DMS153 treated with DMSO at 0.1 percent for 48 hours (cell line): ENCODE data around the gene GPR39.

Source experiments
- DNase-seq: peaks from one replicate; lab custom pipeline; 2025; ENCODE audit not compliant: unreplicated experiment; lab: John Stamatoyannopoulos, UW

GPR39 gene

GRCh38 chr2:132560562-132560961 lies 144.0 kb downstream of the GPR39 start:
- no peak for DNase-seq

GRCh38 chr2:132562245-132562644 lies 145.6 kb downstream of the GPR39 start:
- DNase-seq = no peak

- DNase-seq = no peak
Observed at GRCh38 chr2:132564065-132564464, 147.5 kb downstream of the GPR39 start.

GRCh38 chr2:132566379-132566778 lies 149.8 kb downstream of the GPR39 start:
- DNase-seq = no peak

- DNase-seq = no peak
Observed at GRCh38 chr2:132567682-132568081, 151.1 kb downstream of the GPR39 start.

- no peak for DNase-seq
Observed at GRCh38 chr2:132568656-132569055, 152.1 kb downstream of the GPR39 start.

GRCh38 chr2:132573444-132574007 lies 156.9 kb downstream of the GPR39 start:
- no peak for DNase-seq

- no peak for DNase-seq
Observed at GRCh38 chr2:132577686-132578085, 161.1 kb downstream of the GPR39 start.

GRCh38 chr2:132581591-132581990 lies 165.0 kb downstream of the GPR39 start:
- no peak for DNase-seq

- peak; percentile 89 for DNase-seq
Observed at GRCh38 chr2:132581991-132582738, 165.6 kb downstream of the GPR39 start.

GRCh38 chr2:132583666-132584360 lies 167.2 kb downstream of the GPR39 start:
- DNase-seq = no peak

GRCh38 chr2:132584976-132585817 lies 168.6 kb downstream of the GPR39 start:
- DNase-seq = no peak

- no peak for DNase-seq
Observed at GRCh38 chr2:132586101-132586511, 169.5 kb downstream of the GPR39 start.

- DNase-seq = no peak
Observed at GRCh38 chr2:132586835-132587234, 170.2 kb downstream of the GPR39 start.

GRCh38 chr2:132588576-132588975 lies 172.0 kb downstream of the GPR39 start:
- DNase-seq = no peak

GRCh38 chr2:132589111-132589830 lies 172.7 kb downstream of the GPR39 start:
- DNase-seq = no peak

- no peak for DNase-seq
Observed at GRCh38 chr2:132589966-132590365, 173.4 kb downstream of the GPR39 start.

GRCh38 chr2:132593171-132593570 lies 176.6 kb downstream of the GPR39 start:
- DNase-seq = no peak

- DNase-seq = no peak
Observed at GRCh38 chr2:132595186-132595585, 178.6 kb downstream of the GPR39 start.

GRCh38 chr2:132595693-132596092 lies 179.1 kb downstream of the GPR39 start:
- no peak for DNase-seq

- DNase-seq = no peak
Observed at GRCh38 chr2:132597166-132597565, 180.6 kb downstream of the GPR39 start.
